GM12891 (cell line): ENCODE results near the gene RBM8A.

Experiments
- DNase-seq: peaks from one replicate; pipeline ENCODE4 v3.0.0; 2011; ENCODE audit warnings: low spot score; ENCODE audit not compliant: insufficient read length
- FAIRE-seq: peaks from 2 replicates; lab custom pipeline; 2011; peaks lifted over from hg19 to GRCh38; lab: Jason Lieb, UNC
- PAX5 ChIP-seq: IDR thresholded peaks from 2 replicates; pipeline ENCODE4 v1.6.1; 2011; ENCODE audit warnings: low read length, moderate library complexity, mild to moderate bottlenecking; ENCODE audit not compliant: insufficient read depth, severe bottlenecking
- POLR2A ChIP-seq: IDR thresholded peaks from 2 replicates; pipeline ENCODE4 v1.6.1; 2011; ENCODE audit warnings: low read depth, low read length, control low read depth
- POLR2AphosphoS5 ChIP-seq: IDR thresholded peaks from 2 replicates; pipeline ENCODE4 v1.6.1; 2011; ENCODE audit warnings: low read depth, low read length, control low read depth
- POU2F2 ChIP-seq: IDR thresholded peaks from 2 replicates; pipeline ENCODE4 v1.6.1; 2011; ENCODE audit warnings: low read depth, mild to moderate bottlenecking, control low read depth, low read length, moderate library complexity
- SPI1 ChIP-seq: IDR thresholded peaks from 2 replicates; pipeline ENCODE4 v1.6.1; 2011; ENCODE audit warnings: low read depth, low read length, control low read depth
- TAF1 ChIP-seq: IDR thresholded peaks from 2 replicates; pipeline ENCODE4 v1.6.1; 2011; ENCODE audit warnings: low read depth, low read length, control low read depth

Gene RBM8A

DNA sequence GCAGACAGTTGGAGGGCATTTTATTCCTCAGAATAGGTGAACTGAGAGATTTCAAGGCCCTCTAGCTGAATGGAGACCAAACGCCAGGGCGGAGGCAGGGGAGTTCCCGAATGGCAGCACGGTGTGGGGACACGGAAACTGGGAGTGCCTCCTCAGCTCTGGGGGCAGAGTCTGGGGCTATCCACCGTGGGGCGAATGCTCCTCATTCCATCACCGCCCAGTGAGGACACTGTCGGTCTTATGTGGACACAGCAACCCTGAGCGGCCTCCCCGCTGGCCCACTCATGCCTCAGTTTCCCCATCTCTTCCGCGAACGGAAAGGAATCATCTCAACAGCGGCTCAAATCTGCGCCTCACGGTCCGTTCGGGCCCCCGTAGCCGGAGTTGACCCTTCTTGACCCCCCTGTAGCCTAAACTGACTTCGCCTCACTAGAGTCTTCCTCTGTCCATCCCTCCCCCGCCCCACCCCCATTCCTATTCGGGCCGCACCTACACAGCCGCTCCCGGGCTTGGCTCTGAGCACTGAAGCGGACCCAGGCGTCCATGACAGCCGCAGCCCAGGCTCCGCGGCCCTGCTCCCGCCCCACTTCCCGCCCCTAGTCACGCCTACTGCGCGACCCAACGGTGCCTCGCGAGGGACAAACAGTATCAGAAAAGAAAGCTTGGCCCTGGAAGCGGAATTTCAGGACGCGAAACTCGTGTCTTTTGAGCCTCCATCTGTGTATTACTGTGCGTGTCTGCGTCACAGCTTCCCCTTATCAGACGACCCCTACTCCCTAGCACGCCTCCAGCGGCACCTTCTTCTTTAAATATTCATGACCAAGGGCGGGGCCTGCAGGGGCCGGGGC lies 8.9 kb downstream of the RBM8A start, which contains the start of gene PEX11B:
Gene PEX11B (minus strand): TSS at position 574 of the 848 bp plus-strand sequence. CDS start 29 bp downstream, at position 545.
- peak; percentile 84; the same call in 1 of the 2 replicates for TF ChIP-seq POU2F2
- peak; percentile 73; the same call in 1 of the 2 replicates for TF ChIP-seq TAF1
- peak; percentile 51; the same call in 1 of the 2 replicates for TF ChIP-seq POLR2A
- no peak; the same call in none of the 2 replicates for TF ChIP-seq POLR2AphosphoS5
- TF ChIP-seq SPI1, result peak; percentile 53; the same call in 1 of the 2 replicates
- TF ChIP-seq PAX5, result peak; percentile 86
- peak; percentile 85 for DNase-seq
- peak; percentile 84 for FAIRE-seq

DNA sequence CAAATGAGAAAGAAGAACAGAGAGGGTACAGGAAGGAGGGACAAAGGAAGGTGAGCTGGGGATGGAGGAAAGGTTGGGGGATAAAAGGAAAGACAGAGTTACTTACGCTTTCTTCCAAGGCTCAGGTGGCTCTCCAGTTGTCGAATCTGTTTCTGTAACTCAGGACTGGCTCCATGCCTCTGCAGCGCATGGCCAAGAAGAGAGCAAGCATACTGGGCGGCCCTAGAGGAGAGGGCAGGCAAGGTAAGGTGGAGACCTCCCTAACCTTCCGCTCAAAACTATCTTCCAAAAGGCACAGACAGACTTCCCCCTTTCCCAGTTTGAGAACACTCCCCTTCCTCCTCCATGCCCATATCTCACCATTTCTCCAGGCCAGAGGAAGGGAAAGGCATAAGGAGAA lies 9.7 kb downstream of the RBM8A start:
- FAIRE-seq (peak; percentile 5), DNase-seq (no peak)
- TF ChIP-seq POLR2AphosphoS5, result no peak
- no peak for TF ChIP-seq POLR2A
- TF ChIP-seq PAX5, result no peak
- TF ChIP-seq SPI1, result 0 out of 2 replicates have a peak, but pooled peaks have one; percentile 9
- no peak for TF ChIP-seq TAF1
- TF ChIP-seq POU2F2, result no peak

DNA sequence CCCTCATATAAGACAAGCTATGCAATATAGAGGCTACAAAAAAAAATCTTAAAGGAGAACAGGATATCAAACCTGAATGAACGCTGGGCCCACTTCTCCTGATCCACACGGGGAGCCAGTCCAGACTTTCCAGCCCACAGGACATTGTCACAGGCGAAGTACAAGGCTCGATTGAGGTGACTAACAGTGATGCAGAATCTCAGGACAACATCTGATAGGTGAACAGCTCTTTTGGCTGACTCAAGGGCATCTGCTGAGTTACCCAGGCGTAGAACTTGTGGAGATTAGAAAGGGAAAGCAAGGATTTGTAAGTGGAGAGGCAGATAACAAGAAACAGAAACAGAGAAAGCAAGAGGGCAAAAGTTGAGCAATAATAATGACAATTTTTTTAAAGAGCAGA lies 10.5 kb downstream of the RBM8A start:
- FAIRE-seq, result no peak
- TF ChIP-seq POLR2AphosphoS5 (no peak), TAF1 (no peak), POLR2A (no peak), POU2F2 (no peak), SPI1 (no peak)
- DNase-seq, result no peak

DNA sequence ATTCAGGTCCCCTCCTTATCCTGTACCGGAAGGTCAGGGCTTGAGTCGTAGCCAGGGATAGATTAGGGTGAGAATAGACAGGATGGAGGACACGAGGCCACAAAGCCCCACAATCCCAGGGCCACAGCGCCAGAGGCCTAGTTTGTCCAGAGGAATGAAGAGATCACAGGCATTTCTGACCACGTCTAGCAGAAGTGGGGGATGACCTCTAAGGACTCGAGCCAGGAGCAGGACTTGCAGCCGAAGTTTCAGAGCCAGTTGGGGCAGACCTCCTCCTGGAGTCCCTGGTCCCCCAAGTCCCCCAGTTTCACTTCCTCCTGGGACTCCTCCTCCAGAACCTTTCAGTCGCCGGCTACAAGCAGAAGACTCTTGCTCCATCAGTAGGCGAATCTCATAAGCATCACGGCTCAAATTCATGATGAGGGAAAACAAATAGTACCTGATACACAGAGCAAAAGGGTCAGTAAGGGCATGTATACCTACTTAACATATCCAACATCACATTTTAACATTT lies 15.1 kb downstream of the RBM8A start:
- TF ChIP-seq POLR2AphosphoS5 (no peak), POLR2A (no peak), SPI1 (peak; percentile 86)
- DNase-seq (no peak), FAIRE-seq (no peak)

DNA sequence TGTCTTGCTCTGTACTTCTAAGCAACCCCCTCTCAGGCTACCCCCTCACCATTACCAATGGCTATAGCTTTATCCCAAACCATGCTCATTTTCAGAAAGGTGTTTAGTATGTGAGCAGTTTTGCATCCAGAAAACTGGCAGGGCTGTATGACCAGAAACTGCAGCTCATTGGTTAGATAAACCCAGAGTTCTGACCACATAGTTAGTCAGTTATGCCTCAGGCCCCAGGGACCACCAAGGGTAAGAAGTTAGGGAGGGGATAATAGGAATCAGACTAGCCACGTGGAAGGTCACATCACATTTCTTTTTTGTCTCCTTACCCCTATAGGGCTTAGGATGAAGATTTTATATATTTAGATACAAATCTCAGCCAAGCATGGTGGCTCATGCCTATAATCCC lies 18.6 kb downstream of the RBM8A start:
- TF ChIP-seq TAF1 (no peak), POU2F2 (no peak)
- DNase-seq, result no peak
- no peak for FAIRE-seq

DNA sequence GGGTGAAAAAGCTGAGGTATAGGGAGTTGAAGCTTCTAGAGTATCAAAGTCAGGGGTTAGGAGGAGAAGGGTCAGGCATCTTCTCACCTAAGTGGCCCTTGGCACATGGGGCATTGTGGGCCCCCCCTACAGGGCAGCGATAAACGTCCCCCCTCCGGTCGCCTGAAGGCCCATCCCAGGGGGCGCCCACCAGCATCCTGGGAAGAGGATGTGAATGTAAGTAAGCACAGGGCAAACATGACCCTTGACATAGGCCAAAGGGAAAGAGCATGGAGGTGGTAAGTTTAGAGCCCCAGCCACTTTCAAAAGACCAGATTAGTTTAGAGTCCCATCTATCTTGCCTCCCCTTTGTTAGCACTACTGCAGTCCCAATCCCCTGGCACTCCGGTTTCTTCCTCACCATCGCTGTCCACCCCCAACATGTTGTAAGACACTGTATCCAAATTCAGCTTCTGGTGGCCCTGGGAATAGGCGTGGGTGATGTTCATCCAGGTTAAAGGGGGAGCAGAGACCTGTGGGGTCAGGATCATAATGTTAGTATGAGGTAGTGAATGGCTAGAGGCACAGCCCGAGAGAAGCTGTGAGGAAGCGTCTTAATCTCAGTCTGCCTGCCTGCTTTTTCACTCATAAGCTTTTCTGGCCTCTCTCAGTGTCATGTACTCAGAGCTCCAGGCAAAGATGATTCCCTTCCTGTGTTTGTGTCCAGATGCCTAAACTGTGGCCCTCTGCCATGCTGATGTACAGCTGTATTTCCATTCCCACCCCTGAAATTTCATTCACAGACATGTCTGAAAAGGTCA lies 20.1 kb downstream of the RBM8A start:
- TF ChIP-seq TAF1, result no peak
- DNase-seq, result no peak
- no peak for FAIRE-seq

DNA sequence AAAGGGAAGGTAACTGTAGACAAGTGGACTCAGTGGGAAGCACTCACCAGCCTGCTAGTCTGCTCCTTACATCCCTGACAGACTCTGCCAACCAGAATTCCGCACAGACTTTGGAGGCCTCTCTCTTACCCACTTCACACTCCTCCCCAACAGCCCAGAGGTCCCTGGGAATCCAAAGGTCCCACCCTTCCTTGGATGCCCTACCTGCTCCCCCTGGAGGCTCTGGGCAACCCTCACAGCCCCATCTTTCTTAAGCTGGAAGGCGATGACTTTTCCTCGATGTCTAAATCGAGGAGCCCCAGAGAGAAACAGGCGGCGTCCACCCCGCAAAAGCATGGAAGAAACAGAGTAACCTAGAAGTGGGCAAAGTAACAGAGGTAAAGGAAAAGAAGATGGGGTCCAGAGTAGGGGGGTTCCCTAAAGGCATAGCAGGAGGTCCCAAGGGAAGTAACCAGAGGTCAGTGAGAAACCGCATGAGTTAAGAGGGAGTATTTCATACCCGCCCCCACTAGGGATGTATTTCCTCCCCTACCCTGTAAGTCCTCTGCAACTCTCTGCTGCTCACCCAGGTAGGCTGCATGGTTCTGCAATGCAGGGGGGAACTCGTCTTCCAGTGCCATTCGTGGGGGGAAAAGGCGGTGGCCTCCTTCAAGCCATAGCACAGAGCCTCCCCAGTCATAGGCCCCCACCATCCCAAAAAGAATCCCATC lies 25.8 kb downstream of the RBM8A start:
- no peak for FAIRE-seq
- DNase-seq, result no peak

DNA sequence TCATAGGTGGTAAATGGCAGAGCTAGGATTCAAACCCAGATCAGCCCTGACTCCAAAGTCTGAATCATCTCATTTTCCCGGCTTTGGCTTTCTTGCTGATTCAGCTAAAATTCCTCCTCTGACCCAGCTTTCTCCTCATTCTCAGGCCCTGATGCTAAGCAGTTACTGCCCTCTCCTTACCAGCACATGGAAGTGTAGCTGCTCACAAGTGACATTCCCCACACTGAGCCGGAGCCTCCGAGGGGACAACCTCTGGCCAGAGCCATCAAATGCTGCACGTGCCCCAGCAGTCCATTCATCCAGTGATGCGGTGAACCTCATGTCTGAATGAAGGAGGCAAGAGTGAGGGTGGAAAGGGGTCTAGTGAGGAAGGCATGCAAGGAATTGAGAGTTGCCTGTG lies 28.5 kb downstream of the RBM8A start:
- no peak for TF ChIP-seq POU2F2
- TF ChIP-seq POLR2AphosphoS5, result no peak
- TF ChIP-seq TAF1, result no peak
- no peak for DNase-seq
- FAIRE-seq, result no peak

More for the DNA sequence above, 25.8 kb downstream of the RBM8A start:
- TF ChIP-seq SPI1 (no peak), POLR2A (no peak), POU2F2 (no peak), POLR2AphosphoS5 (no peak), PAX5 (no peak), TAF1 (no peak)

DNA sequence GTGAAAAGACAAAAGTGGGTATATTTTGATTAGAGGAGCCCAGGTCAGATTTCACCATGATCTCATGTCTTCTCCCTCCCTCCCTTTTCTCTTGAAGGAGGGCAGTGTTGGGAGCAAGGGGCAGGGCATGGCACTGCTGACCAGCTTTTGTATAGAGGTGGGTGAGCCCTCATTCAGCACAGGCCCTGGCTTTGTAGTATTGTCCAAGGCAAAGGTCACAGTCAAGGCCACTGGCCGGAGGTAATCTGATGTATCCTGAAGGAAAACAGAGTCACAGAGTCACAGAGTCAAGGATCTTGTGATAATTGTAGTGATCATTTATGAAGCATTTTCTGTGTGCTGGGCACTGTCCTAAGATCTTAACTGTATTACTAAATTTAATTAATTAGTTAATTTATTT lies 29.3 kb downstream of the RBM8A start:
- TF ChIP-seq POU2F2 (no peak), TAF1 (no peak), SPI1 (no peak), POLR2A (no peak), PAX5 (no peak), POLR2AphosphoS5 (no peak)
- no peak for FAIRE-seq
- DNase-seq, result no peak
